COLO668 (cell line): Measurements from ENCODE around the gene SPACA4.
"Not testable (repeated sequence)": the region's sequence is repeated elsewhere in the genome, so short reads cannot be mapped to it uniquely, and the experiment has no call there.

Experiments used
- DNase-seq: peaks from one replicate; lab custom pipeline; 2025; ENCODE audit not compliant: unreplicated experiment; lab: John Stamatoyannopoulos, UW

The SPACA4 gene

GRCh38 chr19:48618278-48618915 lies 11.9 kb downstream of the SPACA4 start:
- DNase-seq = peak; percentile 14

GRCh38 chr19:48618916-48619691 lies 12.6 kb downstream of the SPACA4 start, which contains the start of the genes RPL18 and SPHK2:
Gene RPL18 (minus strand): TSS chr19:48619178. CDS start chr19:48619143, 35 bp downstream.
Gene SPHK2 (plus strand): TSS chr19:48619506. CDS start chr19:48620515, 1,009 bp downstream.
- peak; percentile 100 for DNase-seq

- DNase-seq = no peak
Measured at GRCh38 chr19:48619692-48620585, 13.4 kb downstream of the SPACA4 start.

- DNase-seq = no peak
Measured at GRCh38 chr19:48623556-48624066, 17.1 kb downstream of the SPACA4 start.

GRCh38 chr19:48624067-48624594 lies 17.6 kb downstream of the SPACA4 start:
- peak; percentile 99 for DNase-seq

- DNase-seq = peak; percentile 47
Measured at GRCh38 chr19:48624791-48625723, 18.5 kb downstream of the SPACA4 start.

GRCh38 chr19:48625891-48626327 lies 19.4 kb downstream of the SPACA4 start:
- no peak for DNase-seq

GRCh38 chr19:48627201-48627864 lies 20.8 kb downstream of the SPACA4 start:
- peak; percentile 26 for DNase-seq

- DNase-seq = no peak
Measured at GRCh38 chr19:48627865-48628314, 21.3 kb downstream of the SPACA4 start.

GRCh38 chr19:48628486-48629296 lies 22.1 kb downstream of the SPACA4 start:
- DNase-seq = no peak

GRCh38 chr19:48629297-48629598 lies 22.7 kb downstream of the SPACA4 start:
- no peak for DNase-seq

GRCh38 chr19:48629599-48630295 lies 23.2 kb downstream of the SPACA4 start:
- peak; percentile 11 for DNase-seq

GRCh38 chr19:48630296-48631063 lies 23.9 kb downstream of the SPACA4 start:
- DNase-seq = no peak

- peak; percentile 10 for DNase-seq
Measured at GRCh38 chr19:48631225-48631624, 24.7 kb downstream of the SPACA4 start.

GRCh38 chr19:48632286-48632685 lies 25.7 kb downstream of the SPACA4 start:
- DNase-seq = not testable (repeated sequence)

- no peak for DNase-seq
Measured at GRCh38 chr19:48632692-48633147, 26.2 kb downstream of the SPACA4 start.
